Measurements from ENCODE around the gene LDHD.

DNA sequence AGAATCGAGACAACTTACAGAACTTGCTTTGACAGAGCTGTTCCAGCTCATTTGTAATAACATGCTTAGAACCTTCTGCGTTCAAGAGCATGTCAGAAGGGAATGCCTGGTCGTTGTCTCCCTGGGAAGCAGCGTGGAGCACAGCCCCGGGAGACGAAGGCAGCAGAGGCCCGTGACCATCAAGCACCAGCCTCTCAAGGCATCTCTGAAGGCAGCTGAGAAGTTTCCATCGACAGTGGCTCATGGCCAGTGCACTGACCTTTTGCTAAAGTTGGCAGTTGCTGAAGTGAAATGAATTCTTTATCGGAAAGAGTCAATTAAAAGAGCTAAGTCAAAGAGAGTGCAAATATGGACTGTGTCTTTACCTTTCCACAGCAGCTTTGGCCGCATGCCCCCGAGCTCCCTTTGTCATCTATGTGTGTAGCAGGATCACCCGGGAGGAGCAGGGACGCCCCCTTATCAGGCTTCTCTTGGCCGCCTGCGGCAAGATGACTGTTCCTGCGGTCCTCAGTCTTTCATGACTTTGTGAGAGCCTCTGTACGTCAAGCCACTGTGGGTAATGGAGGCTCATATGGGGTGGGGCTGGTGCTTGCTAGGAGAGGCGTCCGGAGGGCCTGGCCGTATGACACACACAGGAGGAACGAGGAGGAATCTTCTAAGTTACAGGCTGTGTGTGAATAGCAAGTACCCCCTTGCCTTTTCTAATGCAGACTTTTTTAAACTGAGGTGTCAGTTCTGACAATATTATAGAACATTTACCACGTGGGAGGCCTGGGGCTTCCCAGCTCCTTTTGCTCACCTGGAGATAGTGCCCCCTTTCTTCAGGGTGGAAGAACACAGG, 54.2 kb downstream of the LDHD start:
- TF ChIP-seq POLR2A (IDR thresholded peaks at IDR 0.05): no peak
- TF ChIP-seq, protein P1, sequence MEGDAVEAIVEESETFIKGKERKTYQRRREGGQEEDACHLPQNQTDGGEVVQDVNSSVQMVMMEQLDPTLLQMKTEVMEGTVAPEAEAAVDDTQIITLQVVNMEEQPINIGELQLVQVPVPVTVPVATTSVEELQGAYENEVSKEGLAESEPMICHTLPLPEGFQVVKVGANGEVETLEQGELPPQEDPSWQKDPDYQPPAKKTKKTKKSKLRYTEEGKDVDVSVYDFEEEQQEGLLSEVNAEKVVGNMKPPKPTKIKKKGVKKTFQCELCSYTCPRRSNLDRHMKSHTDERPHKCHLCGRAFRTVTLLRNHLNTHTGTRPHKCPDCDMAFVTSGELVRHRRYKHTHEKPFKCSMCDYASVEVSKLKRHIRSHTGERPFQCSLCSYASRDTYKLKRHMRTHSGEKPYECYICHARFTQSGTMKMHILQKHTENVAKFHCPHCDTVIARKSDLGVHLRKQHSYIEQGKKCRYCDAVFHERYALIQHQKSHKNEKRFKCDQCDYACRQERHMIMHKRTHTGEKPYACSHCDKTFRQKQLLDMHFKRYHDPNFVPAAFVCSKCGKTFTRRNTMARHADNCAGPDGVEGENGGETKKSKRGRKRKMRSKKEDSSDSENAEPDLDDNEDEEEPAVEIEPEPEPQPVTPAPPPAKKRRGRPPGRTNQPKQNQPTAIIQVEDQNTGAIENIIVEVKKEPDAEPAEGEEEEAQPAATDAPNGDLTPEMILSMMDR (IDR thresholded peaks at IDR 0.05): no peak
- TF ChIP-seq POLR2AphosphoS5 (IDR thresholded peaks at IDR 0.05): peak; percentile 67 to 85 (median 80)
